GM23248 (cell line): ENCODE results near the gene VPREB1. TPM values are rescaled to one million over a fixed set of nuclear protein-coding genes. Genes with fewer than 3 reads are reported as not detected.

Source experiments
- DNase-seq: peaks from one replicate; pipeline ENCODE4 v3.0.0-alpha.2; 2015
- H2AFZ ChIP-seq: fragments of 200-600 bp; sonication (generic); 2 replicates; pipeline ENCODE4 v1.6.1; 2016; ENCODE audit warnings: antibody characterized with exemption
- H3F3A ChIP-seq: fragments of 200-600 bp; sonication (generic); 2 replicates; pipeline ENCODE4 v1.6.1; 2016; ENCODE audit warnings: mild to moderate bottlenecking, antibody characterized with exemption, mixed run types; ENCODE audit not compliant: insufficient read depth
- H3K27ac ChIP-seq: fragments of 200-600 bp; sonication (generic); 2 replicates; pipeline ENCODE4 v1.5.1; 2016; ENCODE audit warnings: mild to moderate bottlenecking
- H3K27me3 ChIP-seq: fragments of 200-600 bp; sonication (generic); replicated peaks from 2 replicates; pipeline ENCODE4 v1.6.1; 2016; ENCODE audit warnings: mild to moderate bottlenecking; ENCODE audit not compliant: insufficient read depth
- H3K36me3 ChIP-seq: fragments of 200-600 bp; sonication (generic); 2 replicates; pipeline ENCODE4 v1.6.1; 2016; ENCODE audit warnings: low read depth, mild to moderate bottlenecking
- H3K4me1 ChIP-seq: fragments of 200-600 bp; sonication (generic); 2 replicates; pipeline ENCODE4 v1.6.1; 2016; ENCODE audit warnings: mild to moderate bottlenecking; ENCODE audit not compliant: insufficient read depth
- H3K4me2 ChIP-seq: fragments of 200-600 bp; sonication (generic); one replicate; pipeline ENCODE4 v1.6.1; 2016; ENCODE audit warnings: mild to moderate bottlenecking; ENCODE audit not compliant: unreplicated experiment
- H3K4me3 ChIP-seq: fragments of 200-600 bp; sonication (generic); 2 replicates; pipeline ENCODE4 v1.5.1; 2016; ENCODE audit warnings: mild to moderate bottlenecking
- H3K79me2 ChIP-seq: fragments of 200-600 bp; sonication (generic); 2 replicates; pipeline ENCODE4 v1.6.1; 2016; ENCODE audit warnings: mild to moderate bottlenecking; ENCODE audit not compliant: insufficient read depth
- H3K9ac ChIP-seq: fragments of 200-600 bp; sonication (generic); 2 replicates; pipeline ENCODE4 v1.6.1; 2016; ENCODE audit warnings: mild to moderate bottlenecking
- H3K9me2 ChIP-seq: fragments of 200-600 bp; sonication (generic); 2 replicates; pipeline ENCODE4 v1.6.1; 2016; ENCODE audit warnings: mixed run types, mild to moderate bottlenecking, moderate library complexity; ENCODE audit not compliant: insufficient read depth
- H3K9me3 ChIP-seq: fragments of 200-600 bp; sonication (generic); one replicate; pipeline ENCODE4 v1.6.1; 2017; ENCODE audit warnings: low read depth
- H4K20me1 ChIP-seq: fragments of 200-600 bp; sonication (generic); 2 replicates; pipeline ENCODE4 v1.6.0; 2016; ENCODE audit not compliant: insufficient read depth
- EZH2 ChIP-seq: fragments of 200-600 bp; sonication (generic); IDR thresholded peaks from 2 replicates; pipeline ENCODE4 v1.6.1; 2018; ENCODE audit warnings: antibody characterized with exemption, mild to moderate bottlenecking; ENCODE audit not compliant: insufficient read depth, poor library complexity, severe bottlenecking
- EZH2phosphoT487 ChIP-seq: fragments of 200-600 bp; sonication (generic); IDR thresholded peaks from 2 replicates; pipeline ENCODE4 v1.6.1; 2018; ENCODE audit warnings: antibody characterized with exemption, moderate library complexity, mild to moderate bottlenecking, low read depth; ENCODE audit not compliant: insufficient read depth
- WGBS, 2 experiments: methylation state at CpG; one replicate each; pipeline ENCODE4 v1.1.6; 2015 to 2017; ENCODE audit warnings: low lambda C conversion rate in 2 of 2, low coverage in 1 of 2; ENCODE audit errors: missing lambda C conversion rate in 2 of 2; 5-methylcytosine and 5-hydroxymethylcytosine counted together
- in situ Hi-C: fragments of 300-500 bp; cut with MboI; formaldehyde crosslinking; loops from 2 replicates; pipeline ENCODE4 v1.15.0; 2020
- polyA plus RNA-seq: library from polyadenylated mRNA; unstranded; fragments of >200 nt; fragmentation: Nextera tagmentation; extraction: Ambion mirVana; gene quantifications from 2 replicates; pipeline ENCODE4 v1.2.1, GENCODE V29; 2016
- total RNA-seq: library from RNA; depleted of rRNA; stranded (reverse); fragments of >200 nt; shearing (Covaris generic); gene quantifications from 2 replicates; pipeline ENCODE4 v1.2.3, GENCODE V29; 2014

VPREB1 gene
- total and polyA plus RNA-seq, 2 experiments from 2014 or later: not detected

DNA sequence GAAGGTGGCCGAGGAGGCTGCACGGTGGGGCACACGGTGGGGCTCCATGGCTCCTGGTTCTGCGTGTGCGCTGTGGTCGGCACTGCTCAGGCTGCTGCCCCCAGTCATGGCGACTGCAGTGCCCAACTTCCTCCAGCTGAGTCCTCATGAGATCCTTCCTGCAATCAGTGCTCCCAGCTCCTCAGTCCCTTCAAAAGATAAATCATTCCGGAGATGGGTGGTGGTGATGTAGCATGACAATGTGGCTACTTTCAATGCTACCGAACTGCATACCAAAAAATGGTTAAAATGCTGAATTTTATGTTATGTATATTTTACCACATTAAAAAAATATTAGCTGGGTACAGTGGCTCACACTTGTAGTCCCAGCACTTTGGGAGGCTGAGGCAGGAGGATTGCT lies 14.1 kb upstream of the VPREB1 start:
- in situ Hi-C loops: no loop called here
- Histone ChIP-seq H3K27me3 (no peaks in the 10 kb centered on the region; the same call in none of the 2 replicates), H3K79me2 (no peaks in the 10 kb centered on the region)

DNA sequence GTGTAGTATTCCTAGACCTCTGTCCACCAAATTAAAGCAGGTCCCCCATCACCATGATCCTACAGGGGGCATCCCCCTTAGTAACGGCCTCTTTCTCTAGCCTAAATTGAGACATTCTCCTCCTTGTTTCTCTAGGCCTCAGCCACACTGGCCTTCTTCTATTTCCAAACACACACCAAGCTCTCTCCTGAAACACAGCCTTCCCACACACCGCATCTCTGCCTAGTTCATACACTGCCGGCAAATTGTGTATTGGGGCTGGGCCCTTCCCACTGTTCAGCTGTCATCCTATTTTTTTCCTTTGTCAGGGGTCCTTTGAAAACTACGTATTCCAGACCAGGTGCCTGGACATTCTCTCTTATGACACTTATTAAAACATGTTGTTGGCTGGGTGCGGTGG lies 11.5 kb upstream of the VPREB1 start:
- no peak overlapping the region for H2AFZ ChIP-seq
- H3K9ac ChIP-seq: no peak overlapping the region
- no peak overlapping the region for H3K27ac ChIP-seq
- no peak overlapping the region for H3K4me3 ChIP-seq
- DNase-seq: no peak
- H4K20me1 ChIP-seq: no peaks in the 10 kb centered on the region
- 61 to 68% methylated on average over 5 of the region's 5 CpGs for WGBS, 2 experiments
- no peaks in the 10 kb centered on the region for H3F3A ChIP-seq
- no peak for TF ChIP-seq EZH2phosphoT487
- no peak for TF ChIP-seq EZH2
- H3K79me2 ChIP-seq: no peaks in the 10 kb centered on the region
- H3K36me3 ChIP-seq: no peaks in the 10 kb centered on the region
- no peaks in the 10 kb centered on the region for H3K9me2 ChIP-seq
- H3K9me3 ChIP-seq: no peaks in the 10 kb centered on the region
- in situ Hi-C loops: no loop called here
- H3K4me2 ChIP-seq: no peak overlapping the region
- no peaks in the 10 kb centered on the region for H3K4me1 ChIP-seq
- H3K27me3 ChIP-seq: no peaks in the 10 kb centered on the region; the same call in none of the 2 replicates

More for the DNA sequence above, 14.1 kb upstream of the VPREB1 start:
- no peaks in the 10 kb centered on the region for H3F3A ChIP-seq
- no peak overlapping the region for H2AFZ ChIP-seq
- no peaks in the 10 kb centered on the region for H3K36me3 ChIP-seq
- DNase-seq: no peak
- H3K27ac ChIP-seq: no peak overlapping the region
- WGBS, 2 experiments: 65 to 70% methylated on average over 9 of the region's 9 CpGs
- H4K20me1 ChIP-seq: no peaks in the 10 kb centered on the region
- H3K4me1 ChIP-seq: no peaks in the 10 kb centered on the region
- H3K9me2 ChIP-seq: no peaks in the 10 kb centered on the region
- no peaks in the 10 kb centered on the region for H3K9me3 ChIP-seq
- H3K4me3 ChIP-seq: no peak overlapping the region
- H3K4me2 ChIP-seq: no peak overlapping the region
- TF ChIP-seq EZH2phosphoT487: no peak
- no peak for TF ChIP-seq EZH2
- H3K9ac ChIP-seq: no peak overlapping the region

DNA sequence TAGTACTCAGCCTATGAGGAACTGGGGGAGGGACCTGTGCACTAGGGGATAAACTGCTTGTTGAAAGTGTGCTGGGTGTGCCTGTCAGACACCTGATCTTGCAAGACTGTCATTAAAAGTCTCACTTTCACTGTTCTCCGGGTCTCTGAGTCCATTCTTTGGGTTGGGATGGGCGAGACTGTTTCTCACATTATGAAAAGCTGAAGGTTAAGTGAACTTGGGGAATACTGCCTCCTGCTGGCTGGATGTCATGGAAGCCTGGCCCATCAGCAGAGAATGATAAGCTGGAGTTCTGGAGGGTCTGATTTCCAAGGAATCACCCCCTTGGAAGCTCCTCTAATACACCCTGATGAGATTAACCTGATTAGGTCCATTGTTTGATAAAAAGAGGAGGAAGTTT lies 9.0 kb upstream of the VPREB1 start:
- no peaks in the 10 kb centered on the region for H3K36me3 ChIP-seq
- no peaks in the 10 kb centered on the region for H3K9me2 ChIP-seq
- no peaks in the 10 kb centered on the region for H3K9me3 ChIP-seq
- H3K27ac ChIP-seq: no peak overlapping the region
- H3F3A ChIP-seq: no peaks in the 10 kb centered on the region
- H3K9ac ChIP-seq: no peak overlapping the region
- H4K20me1 ChIP-seq: no peaks in the 10 kb centered on the region
- no peak for TF ChIP-seq EZH2phosphoT487
- no peak for TF ChIP-seq EZH2
- no peak overlapping the region for H3K4me3 ChIP-seq
- no peaks in the 10 kb centered on the region for H3K79me2 ChIP-seq
- H3K4me1 ChIP-seq: no peaks in the 10 kb centered on the region
- DNase-seq: peak; percentile 23
- H3K27me3 ChIP-seq: peaks cover 4% of the 10 kb centered on the region
- WGBS, 2 experiments: 3 to 4% methylated on average over 2 of the region's 2 CpGs
- H2AFZ ChIP-seq: no peak overlapping the region
- no peak overlapping the region for H3K4me2 ChIP-seq
- in situ Hi-C loops: no loop called here

DNA sequence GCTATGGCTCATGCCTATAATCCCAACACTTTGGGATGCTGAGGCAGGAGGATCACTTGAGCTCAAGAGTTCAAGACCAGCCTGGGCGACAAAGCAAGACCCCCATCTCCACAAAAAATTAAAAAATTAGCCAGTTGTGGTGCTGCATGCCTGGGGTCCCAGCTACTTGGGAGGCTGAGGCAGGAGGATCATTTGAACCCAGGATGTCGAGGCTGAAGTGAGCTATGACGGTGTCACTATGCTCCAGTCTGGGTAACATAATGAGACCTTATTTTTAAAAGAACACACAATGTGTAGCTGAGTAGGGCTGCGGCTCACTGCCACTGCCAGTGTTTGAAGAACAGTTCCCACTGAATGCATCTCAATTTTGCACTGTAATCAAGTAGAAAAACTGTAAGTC lies 7.1 kb upstream of the VPREB1 start:
- H4K20me1 ChIP-seq: no peaks in the 10 kb centered on the region
- no peaks in the 10 kb centered on the region for H3K79me2 ChIP-seq
- H3K9me3 ChIP-seq: no peaks in the 10 kb centered on the region
- no peak overlapping the region for H3K4me2 ChIP-seq
- 55 to 66% methylated on average over 4 of the region's 4 CpGs for WGBS, 2 experiments
- in situ Hi-C loops: no loop called here
- no peaks in the 10 kb centered on the region for H3K4me1 ChIP-seq
- H3F3A ChIP-seq: no peaks in the 10 kb centered on the region
- H3K36me3 ChIP-seq: no peaks in the 10 kb centered on the region
- TF ChIP-seq EZH2 (no peak), EZH2phosphoT487 (no peak)
- H2AFZ ChIP-seq: no peak overlapping the region
- H3K27ac ChIP-seq: no peak overlapping the region
- H3K27me3 ChIP-seq: peaks cover 17% of the 10 kb centered on the region
- no peaks in the 10 kb centered on the region for H3K9me2 ChIP-seq
- DNase-seq: no peak
- no peak overlapping the region for H3K4me3 ChIP-seq
- no peak overlapping the region for H3K9ac ChIP-seq
